DMS153 treated with DMSO at 0.1 percent for 48 hours (cell line): Measurements from ENCODE around the gene PAPOLA.
"Not testable (repeated sequence)": the region's sequence is repeated elsewhere in the genome, so short reads cannot be mapped to it uniquely, and the experiment has no call there.

Experiments used
- DNase-seq: peaks from one replicate; lab custom pipeline; 2025; ENCODE audit not compliant: unreplicated experiment; lab: John Stamatoyannopoulos, UW

Gene PAPOLA

DNA sequence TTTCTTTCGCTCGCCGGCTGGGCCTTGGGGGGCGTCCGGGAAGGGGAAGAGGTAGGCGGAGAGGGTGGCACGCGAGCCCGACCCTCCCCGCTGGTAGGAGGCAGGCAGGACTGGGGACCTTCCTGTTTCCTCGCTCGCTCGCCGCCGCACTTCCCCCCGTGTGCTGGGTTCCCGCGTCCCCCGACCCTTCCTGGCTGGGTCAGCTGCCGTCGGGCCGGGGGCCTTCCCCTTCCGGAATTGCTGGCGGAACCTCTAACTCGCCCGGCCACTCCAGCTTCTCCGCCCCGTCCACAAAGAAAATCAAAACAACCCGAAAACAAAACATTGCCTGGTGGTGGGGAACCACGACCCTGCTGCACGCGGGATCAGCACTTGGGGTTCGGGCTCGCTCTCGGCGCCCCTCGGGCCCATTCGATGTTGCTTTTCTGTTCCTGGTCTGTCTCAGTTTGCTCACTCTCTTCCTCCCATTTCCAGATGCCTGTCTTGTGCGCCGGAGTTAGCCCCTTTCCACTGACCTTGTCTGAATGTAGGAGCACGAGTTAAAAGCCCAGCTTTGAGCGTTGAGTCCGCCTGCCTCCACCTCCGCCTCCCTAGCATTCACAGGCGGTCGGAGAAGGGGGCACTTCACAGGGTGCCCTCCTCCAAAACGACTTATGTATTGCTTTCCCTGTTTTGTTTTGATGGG lies 581 bp downstream of the PAPOLA start:
- no peak for DNase-seq

DNA sequence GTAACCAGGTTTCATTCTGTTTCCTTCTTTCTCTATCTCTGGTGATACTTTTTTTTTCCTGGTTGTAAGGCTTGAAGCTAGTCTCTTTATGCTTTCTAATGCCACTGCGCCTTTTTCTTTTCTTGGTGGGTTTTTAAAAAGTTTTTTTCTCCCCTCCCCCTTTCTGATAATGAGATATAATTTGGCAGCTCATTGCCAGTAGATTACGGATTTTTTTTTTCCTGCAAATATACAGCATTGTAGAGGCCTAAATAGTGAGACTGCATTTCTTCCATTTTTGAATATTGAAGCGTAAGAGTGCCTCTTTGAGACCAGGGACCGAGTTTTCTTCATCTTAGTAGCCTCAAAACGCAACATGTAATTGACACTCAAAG lies 1.1 kb downstream of the PAPOLA start:
- no peak for DNase-seq

DNA sequence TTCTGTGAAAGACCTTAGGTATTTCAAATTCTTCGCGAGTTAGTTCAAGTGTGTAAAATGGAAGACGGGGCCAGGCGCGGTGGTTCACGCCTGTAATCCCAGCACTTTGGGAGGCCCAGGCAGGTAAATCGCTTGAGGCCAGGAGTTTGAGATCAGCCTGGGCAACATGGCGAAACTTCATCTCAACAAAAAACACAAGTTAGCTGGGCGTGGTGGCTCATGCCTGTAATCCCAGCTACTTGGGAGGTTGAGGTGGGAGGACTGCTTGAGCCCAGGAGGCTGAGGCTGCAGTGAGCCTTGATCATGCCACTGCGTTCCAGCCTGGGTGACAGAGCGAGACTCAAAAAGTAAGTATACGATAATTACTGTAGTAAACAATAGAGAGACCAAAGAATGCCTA lies 2.2 kb downstream of the PAPOLA start:
- DNase-seq = not testable (repeated sequence)

DNA sequence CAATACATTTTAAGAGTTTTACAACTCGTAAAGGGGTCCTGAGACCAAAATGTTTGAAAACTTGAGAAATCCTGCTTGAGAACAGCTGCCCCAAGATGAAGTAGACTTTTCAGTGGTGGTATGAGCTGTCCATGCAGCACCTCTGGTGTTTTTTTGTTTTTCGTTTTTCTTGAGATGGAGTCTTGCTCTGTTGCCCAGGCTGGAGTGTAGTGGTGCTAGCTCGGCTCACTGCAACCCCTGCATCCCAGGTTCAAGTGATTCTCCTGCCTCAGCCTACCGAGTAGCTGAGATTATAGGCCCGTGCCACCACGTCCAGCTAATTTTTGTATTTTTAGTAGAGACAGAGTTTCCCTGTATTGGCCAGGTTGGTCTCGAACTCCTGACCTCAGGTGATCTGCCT lies 5.5 kb downstream of the PAPOLA start:
- DNase-seq = no peak

DNA sequence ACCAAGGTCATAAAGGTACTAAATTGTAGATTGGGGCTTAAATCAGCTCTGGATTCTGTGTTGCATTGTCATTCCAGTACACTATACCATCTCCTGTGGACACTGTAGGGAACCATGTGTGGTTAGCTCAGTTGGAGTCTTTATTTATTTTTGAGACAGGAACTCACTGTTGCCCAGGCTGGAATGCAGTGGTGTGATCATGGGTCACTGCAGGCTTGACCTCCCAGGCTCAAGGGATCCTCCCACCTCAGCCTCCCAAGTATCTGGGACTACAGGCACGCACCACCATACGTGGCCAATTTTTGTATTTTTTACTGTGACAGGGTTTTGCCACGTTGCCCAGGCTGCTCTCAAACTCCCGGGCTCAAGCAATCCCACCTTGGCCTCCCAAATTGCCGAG lies 6.7 kb downstream of the PAPOLA start:
- no peak for DNase-seq

DNA sequence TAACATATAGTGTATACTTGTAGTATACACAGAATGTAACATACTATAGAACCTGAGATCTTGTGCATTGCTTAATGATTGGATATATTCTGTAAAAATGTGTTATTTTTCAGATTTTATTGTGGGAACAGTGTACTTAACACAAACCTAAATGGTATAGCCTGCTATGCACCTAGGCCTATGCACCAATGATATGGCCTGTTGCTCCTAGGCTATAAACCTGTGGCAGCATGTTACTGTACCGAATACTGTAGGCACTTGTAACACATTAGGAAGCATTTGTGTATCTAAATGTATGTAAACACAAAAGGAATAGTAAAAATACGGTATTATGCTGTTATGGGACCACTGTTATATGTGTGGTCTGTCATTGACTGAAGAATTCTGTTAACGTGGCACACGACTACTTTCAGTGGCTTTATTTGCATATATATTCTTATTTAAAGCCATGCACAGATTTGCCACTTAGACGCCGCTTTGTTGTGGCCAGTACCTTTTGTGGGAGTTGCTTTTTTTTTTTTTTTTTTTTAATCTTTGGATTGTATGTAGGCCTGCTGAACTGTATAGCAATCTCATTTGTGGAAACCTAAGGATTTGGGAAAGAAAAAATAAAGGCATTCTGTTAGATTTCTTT lies 7.4 kb downstream of the PAPOLA start:
- no peak for DNase-seq

DNA sequence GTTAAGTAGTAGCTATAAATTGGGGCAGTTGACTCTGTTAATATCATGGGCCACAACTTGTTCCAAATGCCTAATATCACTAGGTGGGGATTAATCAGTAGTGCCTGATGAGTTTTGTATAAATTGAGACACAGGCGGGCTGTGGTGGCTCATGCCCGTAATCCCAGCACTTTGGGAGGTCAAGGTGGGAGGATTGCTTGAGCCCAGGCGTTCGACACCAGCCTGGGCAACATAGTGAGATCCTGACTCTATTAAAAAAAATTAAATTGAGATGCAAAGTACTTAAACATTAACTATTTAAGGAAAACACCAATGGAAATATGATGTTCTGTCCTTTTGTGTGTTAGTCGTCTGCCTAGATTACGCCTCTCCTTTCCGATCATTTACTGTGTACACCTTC lies 9.0 kb downstream of the PAPOLA start:
- DNase-seq = no peak

DNA sequence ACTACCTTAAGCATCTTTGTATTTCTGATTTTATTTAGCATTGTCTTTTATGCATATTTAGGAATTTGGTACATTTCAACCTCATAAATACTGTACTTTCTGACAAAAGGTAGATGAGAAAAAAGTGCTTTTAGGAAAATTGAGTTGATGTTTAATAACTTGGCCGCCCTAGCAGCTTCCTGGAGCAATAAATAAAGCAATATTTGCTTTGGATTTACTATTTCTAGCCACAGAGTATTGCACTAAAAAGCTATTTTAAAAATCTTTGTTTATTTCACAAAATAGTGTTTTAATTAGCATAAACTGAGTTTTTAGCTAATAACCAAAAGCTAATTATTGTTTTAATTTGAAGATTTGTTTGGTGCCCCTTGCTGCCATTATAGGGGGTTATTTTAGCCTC lies 9.5 kb downstream of the PAPOLA start:
- DNase-seq = no peak

DNA sequence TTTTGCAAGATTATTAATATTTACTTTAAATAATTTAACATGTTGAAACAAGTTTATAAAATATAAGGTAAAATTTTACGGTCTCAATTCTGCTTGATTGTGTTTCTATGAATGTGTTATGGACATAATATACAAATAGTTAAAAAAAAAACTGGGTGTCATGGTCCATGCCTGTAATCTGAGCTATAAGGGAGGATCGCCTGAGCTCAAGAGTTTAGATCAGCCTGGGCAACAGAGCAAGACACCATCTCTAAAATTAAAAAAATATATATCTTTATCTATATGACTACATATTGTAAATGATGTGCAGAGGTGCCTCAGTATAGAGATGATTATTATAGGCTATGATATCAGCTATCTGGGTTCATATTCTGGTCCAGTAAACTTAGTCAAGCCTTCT lies 9.9 kb downstream of the PAPOLA start:
- no peak for DNase-seq

DNA sequence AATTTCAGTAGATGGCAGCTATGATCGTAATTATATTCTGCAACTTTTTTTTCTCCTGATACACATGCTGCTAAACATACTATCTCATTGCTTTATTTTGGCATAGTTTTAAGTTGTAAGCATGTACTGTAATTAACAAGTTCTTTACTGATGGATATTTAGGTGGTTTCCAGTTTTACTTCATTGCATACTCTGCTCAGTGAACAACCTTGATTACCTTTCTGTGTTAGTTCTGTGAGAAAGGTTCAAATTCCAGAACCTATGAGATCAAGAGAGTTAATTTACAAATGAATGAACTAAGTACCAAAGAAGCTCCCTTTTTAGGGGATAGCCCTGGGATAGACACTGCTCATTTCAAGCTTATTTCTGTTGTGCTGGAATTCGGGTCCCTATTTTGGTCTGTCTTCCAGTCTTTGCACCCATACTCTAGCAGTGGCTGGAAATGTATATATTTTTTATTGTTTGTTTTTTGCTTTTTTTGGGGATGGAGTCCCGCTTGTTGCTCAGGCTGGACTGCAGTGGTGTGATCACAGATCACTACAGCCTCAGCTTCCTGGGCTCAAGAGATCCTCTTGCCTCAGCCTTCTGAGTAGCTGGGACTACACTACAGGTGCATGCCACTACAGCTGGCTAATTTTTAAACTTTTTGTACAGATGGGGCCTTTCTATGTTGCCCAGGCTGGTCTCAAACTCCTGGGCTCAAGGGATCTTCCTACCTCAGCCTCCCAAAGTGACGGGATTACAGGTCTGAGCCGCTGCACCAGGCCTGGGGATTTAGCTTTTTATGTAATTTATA lies 10.6 kb downstream of the PAPOLA start:
- DNase-seq = no peak

DNA sequence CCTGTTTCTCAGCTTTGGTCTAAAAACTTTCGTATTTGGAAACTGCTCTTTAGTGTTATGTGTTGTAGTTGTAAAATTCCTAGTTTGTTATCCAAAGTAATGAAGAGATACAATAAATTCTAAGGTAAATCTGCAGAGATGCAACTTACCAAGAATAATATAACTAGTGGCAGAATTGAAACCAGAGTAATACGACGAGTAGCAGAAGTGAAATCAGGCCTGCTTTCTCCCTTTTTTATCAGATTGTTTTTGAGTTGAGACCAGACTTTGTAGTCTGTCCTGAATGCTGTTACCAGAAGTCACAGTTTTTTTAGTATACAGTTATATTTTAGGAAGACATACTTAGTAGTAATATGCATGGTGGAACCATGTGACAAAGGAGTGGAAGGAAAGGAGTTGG lies 12.5 kb downstream of the PAPOLA start:
- DNase-seq = no peak

DNA sequence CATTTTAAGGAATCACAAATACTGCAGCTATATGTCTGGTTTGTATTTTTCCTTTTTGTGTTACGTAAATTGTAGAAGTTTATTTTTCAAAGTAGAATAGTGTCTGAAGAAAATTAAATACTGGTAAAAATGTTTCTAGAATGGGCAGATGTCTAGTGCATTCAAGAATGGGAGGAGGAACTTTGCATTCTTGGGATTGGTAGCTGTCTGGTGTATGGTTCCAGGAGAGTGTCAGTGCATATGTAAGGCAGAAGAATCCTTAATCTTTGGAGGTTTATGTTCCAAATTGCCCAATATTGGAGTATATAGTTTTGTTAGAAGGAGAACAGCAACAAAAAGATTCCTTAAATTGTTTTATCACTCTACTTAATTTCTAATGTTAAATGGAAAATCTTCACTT lies 13.5 kb downstream of the PAPOLA start:
- no peak for DNase-seq

DNA sequence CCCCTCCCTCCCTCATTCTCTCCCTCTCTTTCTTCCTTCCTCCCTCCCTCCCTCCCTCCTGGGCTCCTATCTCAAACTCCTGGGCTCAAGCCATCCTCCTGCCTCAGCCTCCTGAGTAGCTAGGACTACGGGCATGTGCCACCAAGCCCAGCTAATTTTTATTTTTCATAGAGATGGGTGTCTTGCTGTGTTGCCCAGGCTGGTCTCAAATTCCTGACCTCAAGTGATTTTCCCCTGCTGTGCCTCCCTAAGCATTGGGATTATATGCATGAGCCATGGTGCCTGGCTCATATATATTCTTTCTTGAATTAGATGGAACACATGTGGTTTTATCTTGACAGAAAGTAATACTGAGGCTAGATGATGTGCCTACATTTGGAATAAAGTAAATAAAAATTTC lies 14.2 kb downstream of the PAPOLA start:
- DNase-seq = no peak

DNA sequence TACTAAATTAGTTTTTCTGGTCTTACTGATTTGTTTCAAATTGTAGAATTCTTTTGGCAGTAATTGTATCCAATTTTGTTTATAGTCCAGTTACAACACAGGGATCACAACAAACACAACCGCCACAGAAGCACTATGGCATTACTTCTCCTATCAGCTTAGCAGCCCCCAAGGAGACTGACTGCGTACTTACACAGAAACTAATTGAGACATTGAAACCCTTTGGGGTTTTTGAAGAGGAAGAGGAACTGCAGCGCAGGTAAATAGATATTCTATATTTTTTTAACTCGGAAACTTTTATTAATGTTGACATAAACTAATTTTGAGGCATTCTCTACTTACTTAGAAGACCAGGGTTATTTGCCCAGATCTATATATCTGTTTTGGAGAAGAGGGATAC lies 17.8 kb downstream of the PAPOLA start:
- DNase-seq = no peak

DNA sequence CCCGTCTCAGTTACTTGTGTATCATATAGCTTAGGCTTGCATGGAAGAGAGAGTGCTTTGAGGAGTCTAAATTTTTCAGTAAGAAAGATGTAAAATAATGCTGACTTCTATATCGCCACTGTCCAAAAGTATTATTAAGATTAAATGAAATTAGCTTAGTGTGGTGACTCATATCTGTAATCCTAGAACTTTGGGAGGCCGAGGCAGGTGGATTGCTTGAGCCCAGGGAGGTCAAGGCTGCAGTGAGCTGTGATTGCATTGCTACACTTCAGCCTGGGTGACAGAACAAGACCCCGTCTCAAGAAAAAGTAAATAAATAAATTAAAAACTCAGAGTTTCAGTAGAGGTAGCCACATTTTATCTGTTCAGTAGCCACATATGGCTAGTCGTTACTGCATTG lies 23.3 kb downstream of the PAPOLA start:
- no peak for DNase-seq

DNA sequence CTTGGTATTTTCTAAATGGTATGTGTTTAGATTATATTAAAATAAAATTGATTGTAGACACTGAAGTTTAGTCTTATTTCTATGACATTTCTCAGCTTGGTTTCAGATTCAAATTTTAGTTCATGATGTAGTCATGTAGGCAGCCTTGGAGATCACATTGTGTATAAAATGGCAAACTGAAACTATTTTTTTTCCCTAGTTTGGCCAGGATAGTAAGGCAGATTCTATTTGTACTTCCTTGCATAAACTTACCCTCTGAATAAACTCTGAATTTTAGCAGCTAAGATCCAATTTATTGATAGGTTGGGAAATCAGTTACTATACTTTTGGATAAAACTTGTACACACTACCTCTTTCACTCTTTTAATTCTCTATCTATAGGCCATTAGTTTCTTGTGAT lies 30.4 kb downstream of the PAPOLA start:
- no peak for DNase-seq

DNA sequence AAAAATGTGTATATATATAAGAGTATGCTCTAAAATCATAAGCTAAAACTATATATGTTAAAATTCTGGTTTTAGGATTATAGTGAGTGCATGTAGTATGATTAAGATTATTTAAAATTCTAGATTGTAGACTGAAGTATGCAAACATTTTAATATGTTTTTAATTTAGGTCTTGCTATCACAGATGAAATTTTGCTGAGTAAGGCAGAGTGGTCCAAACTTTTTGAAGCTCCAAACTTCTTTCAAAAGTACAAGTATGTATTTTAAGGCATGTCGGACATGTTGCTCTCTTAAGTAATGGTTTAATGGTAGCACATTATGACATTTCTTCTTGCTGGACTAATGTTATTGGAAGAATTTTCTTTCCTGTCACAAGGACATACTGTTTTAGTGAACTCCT lies 34.6 kb downstream of the PAPOLA start:
- no peak for DNase-seq

DNA sequence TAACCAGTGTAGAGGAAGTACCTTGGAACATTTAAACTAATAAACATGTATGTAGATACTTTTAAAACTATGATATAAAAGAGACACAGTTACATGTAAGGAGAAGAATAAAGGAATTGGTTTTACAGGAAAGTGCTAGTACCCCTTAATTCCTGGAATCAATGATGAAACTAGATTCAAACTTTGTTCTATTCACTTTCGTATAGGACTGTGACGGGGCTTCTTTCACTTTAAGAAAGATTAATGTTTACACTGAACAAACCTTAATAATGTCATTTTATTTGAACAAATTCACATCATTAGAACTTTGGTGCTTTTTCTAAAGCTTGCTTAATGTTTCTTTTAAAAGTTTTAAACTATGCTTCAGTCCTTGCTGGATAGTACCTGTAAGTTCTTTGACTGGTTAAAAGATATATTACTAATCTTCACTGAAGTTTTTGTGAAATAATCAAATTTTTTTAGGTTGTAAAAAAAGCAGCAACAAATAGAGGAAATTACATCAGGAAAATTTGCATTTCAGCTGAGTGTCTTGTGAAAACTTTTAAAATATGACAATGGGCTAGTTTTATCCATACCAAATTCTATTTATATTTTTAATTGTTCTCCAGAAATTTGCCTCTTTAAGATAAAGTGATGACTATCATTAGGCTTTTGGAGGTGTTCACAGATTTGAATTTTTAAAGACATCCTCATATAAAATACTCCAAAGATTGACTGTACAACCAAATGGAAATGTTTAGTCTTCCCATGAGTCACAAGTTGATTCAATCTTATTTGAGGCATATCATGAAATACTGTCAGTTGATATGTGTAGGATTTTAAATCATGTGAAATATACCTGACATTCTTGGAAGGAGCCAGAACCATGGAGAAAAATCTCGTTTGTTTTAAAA lies 36.2 kb downstream of the PAPOLA start:
- no peak for DNase-seq

DNA sequence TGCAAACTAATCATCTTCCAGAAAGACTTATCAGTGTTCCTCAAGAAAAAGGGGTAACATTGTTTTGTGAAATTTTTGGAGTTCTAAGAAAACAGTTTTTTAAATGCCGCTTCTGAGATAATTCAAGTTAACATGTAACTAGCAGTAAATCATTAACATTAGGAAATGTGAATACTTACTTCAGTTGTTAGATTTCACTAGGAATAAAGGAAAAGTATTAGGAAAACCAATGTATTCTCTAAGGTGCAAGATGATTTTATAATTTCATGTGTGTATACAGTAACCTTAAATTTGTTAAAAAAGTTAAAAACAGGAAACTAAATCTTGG lies 36.8 kb downstream of the PAPOLA start:
- no peak for DNase-seq

DNA sequence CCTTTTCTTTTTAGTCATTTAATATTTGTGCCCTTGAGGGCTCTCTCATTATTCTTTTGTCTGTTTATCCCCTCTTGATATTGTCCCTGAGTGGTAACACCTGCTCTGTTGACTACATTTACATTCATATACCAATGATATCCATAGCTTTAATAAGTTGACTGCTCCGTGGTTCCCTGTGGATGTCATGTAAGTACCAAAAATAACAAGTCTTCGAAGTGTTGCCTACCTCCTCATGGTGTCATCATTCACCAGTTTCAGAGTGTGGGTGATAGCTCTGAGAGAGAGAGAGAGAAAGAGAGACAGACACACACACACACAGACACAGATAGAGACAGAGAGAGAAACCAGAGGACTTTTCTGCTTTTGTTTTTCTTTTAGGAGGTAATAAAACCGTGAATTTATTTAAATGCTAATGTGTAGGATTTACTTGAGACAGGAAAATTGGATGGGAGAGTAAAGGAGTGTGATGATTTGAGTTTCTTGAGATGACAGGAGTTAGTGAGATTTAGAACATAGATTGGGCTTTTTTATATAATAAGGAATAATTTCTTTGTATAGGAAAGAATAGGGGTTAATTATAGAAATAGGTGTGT lies 52.2 kb downstream of the PAPOLA start:
- DNase-seq = no peak

DNA sequence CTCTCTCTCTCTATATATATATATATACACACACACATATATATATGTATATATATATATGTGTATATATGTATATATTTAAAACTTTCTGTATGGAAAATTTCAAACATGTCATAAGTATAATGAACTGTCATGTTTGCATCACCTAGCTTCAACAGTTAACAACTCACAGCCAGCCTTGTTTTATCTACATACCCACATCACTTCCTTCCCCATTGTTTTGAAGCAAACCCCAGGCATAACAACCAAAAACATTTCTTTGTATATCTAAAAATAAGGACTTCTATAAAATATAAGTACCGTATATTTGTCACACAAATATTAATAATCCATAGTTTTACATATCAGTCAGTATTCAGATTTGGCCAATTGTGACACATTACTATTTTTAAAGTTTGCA lies 57.4 kb downstream of the PAPOLA start:
- DNase-seq = no peak
